HEK293T (cell line): ENCODE results near the gene DKC1.

Experiments used
- CTCF ChIA-PET: fragments of 350-600 bp; formaldehyde crosslinking; extraction: SDS; loops from one replicate; lab custom pipeline; 2021; ENCODE audit warnings: antibody characterized with exemption, inconsistent platforms; lab: Yijun Ruan, JAX
- POLR2A ChIA-PET: fragments of 350-600 bp; formaldehyde crosslinking; extraction: SDS; loops from one replicate; lab custom pipeline; 2020; ENCODE audit warnings: antibody characterized with exemption, inconsistent platforms; lab: Yijun Ruan, JAX
- DNase-seq: peaks from one replicate; pipeline ENCODE4 v3.0.0; 2012; ENCODE audit warnings: mixed read lengths; ENCODE audit errors: extremely low spot score
- ARNT ChIP-seq: fragments of 450-650 bp; IDR thresholded peaks from 2 replicates; pipeline ENCODE4 v1.6.1; 2017; ENCODE audit warnings: mild to moderate bottlenecking
- BHLHE40 ChIP-seq: fragments of 450-650 bp; IDR thresholded peaks from 2 replicates; pipeline ENCODE4 v1.6.1; 2016; ENCODE audit warnings: mild to moderate bottlenecking, moderate library complexity, borderline replicate concordance
- CTBP1 ChIP-seq: fragments of 450-650 bp; IDR thresholded peaks from 2 replicates; pipeline ENCODE4 v1.6.1; 2016; ENCODE audit warnings: borderline replicate concordance
- ELF4 ChIP-seq: fragments of 450-650 bp; IDR thresholded peaks from 2 replicates; pipeline ENCODE4 v1.6.1; 2017; ENCODE audit warnings: antibody characterized with exemption
- FOXA1 ChIP-seq: fragments of 450-650 bp; IDR thresholded peaks from 2 replicates; pipeline ENCODE4 v1.6.1; 2016; ENCODE audit warnings: mild to moderate bottlenecking
- FOXK2 ChIP-seq: fragments of 450-650 bp; IDR thresholded peaks from 2 replicates; pipeline ENCODE4 v1.6.1; 2016; ENCODE audit warnings: mild to moderate bottlenecking
- FOXM1 ChIP-seq: fragments of 450-650 bp; IDR thresholded peaks from 2 replicates; pipeline ENCODE4 v1.6.1; 2017; ENCODE audit warnings: mild to moderate bottlenecking, borderline replicate concordance
- HDGF ChIP-seq: fragments of 450-650 bp; IDR thresholded peaks from 2 replicates; pipeline ENCODE4 v1.6.1; 2017; ENCODE audit warnings: antibody characterized with exemption, borderline replicate concordance
- L3MBTL2 ChIP-seq: fragments of 450-650 bp; conservative IDR thresholded peaks from 2 replicates; pipeline ENCODE4 v1.6.1; 2016; ENCODE audit warnings: mild to moderate bottlenecking
- LEF1 ChIP-seq: fragments of 450-650 bp; IDR thresholded peaks from 2 replicates; pipeline ENCODE4 v1.6.1; 2017; ENCODE audit warnings: mild to moderate bottlenecking, borderline replicate concordance
- NFRKB ChIP-seq: fragments of 450-650 bp; IDR thresholded peaks from 2 replicates; pipeline ENCODE4 v1.6.1; 2016; ENCODE audit warnings: mild to moderate bottlenecking, moderate library complexity
- PKNOX1 ChIP-seq: fragments of 450-650 bp; IDR thresholded peaks from 2 replicates; pipeline ENCODE4 v1.6.1; 2016
- SP1 ChIP-seq: fragments of 450-650 bp; IDR thresholded peaks from 2 replicates; pipeline ENCODE4 v1.6.1; 2017
- SUZ12 ChIP-seq: fragments of 450-650 bp; IDR thresholded peaks from 2 replicates; pipeline ENCODE4 v1.6.1; 2016; ENCODE audit warnings: mild to moderate bottlenecking
- TARDBP ChIP-seq: fragments of 450-650 bp; IDR thresholded peaks from 2 replicates; pipeline ENCODE4 v1.6.1; 2016
- ZNF384 ChIP-seq: fragments of 450-650 bp; IDR thresholded peaks from 2 replicates; pipeline ENCODE4 v1.6.1; 2016

DKC1 gene

DNA sequence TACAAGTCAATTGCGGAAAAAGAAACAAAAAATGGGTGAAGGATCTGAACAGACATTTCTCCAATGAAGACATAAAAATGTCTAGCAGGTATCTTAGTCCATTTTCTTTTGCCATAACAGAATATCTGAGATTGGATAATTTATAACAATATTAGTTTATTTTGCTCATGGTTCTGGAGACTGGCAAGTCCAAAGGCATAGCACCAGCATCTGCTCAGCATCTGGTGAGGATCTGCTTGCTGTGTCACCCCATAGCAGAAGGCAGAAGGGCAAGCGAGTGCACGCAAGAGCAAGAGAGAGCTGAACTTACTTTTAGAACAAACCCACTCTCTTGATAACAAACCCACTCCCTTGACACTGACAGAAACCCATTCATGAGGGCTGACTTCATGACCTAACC, 41.5 kb upstream of the DKC1 start:
- DNase-seq = no peak
- ChIA-PET CTCF (no interaction called here), POLR2A (no interaction called here)
- TF ChIP-seq ELF4 (no peak), SP1 (no peak)

- ChIA-PET POLR2A (no interaction called here), CTCF (no interaction called here)
- no peak for DNase-seq
- no peak for TF ChIP-seq ZNF384
- no peak for TF ChIP-seq TARDBP
- no peak for TF ChIP-seq HDGF
- TF ChIP-seq L3MBTL2 = no peak
- no peak for TF ChIP-seq SP1
These were observed 37.5 kb upstream of the DKC1 start for GRCh38 chrX:154724993-154725756.

- DNase-seq = no peak
- TF ChIP-seq HDGF (no peak), L3MBTL2 (no peak), LEF1 (no peak), FOXK2 (no peak), SP1 (no peak), FOXM1 (no peak), ZNF384 (no peak), PKNOX1 (no peak), NFRKB (no peak), TARDBP (no peak), BHLHE40 (no peak), SUZ12 (no peak), ELF4 (no peak), FOXA1 (no peak), ARNT (no peak), CTBP1 (no peak)
- POLR2A ChIA-PET = no interaction called here
- CTCF ChIA-PET = no interaction called here
These were observed 35.2 kb upstream of the DKC1 start for GRCh38 chrX:154727418-154727817.

DNA sequence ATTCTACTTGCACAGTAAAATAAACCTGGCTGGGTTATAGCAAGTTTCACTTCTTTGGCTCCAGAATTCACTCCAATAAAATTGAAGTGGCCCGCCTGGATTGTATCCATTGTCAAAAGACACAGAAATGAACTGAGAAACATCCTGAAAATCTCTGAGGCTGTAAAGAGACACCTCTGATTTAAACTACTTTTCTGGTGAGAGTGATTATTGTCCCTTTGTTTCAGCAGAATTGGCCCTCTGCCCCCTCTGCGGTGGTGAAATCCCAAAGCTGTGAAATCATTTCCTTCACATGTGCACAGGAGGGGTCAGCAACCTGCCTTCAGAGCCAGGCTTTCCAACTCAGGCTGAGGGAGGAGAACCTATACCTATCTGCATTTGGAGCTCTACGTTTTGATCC, 34.8 kb upstream of the DKC1 start:
- ChIA-PET POLR2A (no interaction called here), CTCF (no interaction called here)
- no peak for DNase-seq
- TF ChIP-seq TARDBP (no peak), ZNF384 (no peak), L3MBTL2 (no peak), CTBP1 (no peak), NFRKB (no peak), BHLHE40 (no peak), FOXK2 (no peak), FOXM1 (no peak), PKNOX1 (no peak), SUZ12 (no peak), HDGF (no peak), ARNT (no peak), FOXA1 (no peak), ELF4 (no peak), SP1 (no peak)

GRCh38 chrX:154728431-154729190, 34.1 kb upstream of the DKC1 start:
- ChIA-PET CTCF (no interaction called here), POLR2A (no interaction called here)
- no peak for DNase-seq
- TF ChIP-seq PKNOX1 (no peak), FOXA1 (no peak), HDGF (no peak), ZNF384 (no peak), TARDBP (no peak), NFRKB (no peak), LEF1 (no peak), CTBP1 (no peak), L3MBTL2 (no peak)

DNA sequence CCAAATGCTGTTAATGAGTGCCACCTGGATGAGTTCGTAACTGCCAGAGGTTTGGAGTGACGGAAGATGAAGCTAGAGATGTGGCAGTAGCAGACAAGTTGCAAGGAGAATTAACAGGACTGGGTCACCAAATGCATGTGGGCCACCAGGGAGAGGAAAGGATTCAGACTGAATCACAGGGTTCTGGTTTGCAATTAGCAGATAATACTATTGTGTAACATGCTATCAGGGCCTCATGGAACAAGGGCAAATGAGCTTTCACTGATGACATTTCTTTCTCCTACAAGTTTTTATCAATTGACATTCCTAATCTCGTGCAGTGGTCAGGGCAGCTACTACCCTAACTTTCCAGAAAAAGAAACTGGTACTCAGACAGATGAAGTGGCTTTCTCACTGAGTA, 33.2 kb upstream of the DKC1 start:
- ChIA-PET POLR2A (no interaction called here), CTCF (no interaction called here)
- TF ChIP-seq ELF4 (no peak), TARDBP (no peak), BHLHE40 (no peak), FOXK2 (no peak)
- no peak for DNase-seq
